ENCODE measurements around the gene SEMA4F. TPM values are rescaled to one million over a fixed set of nuclear protein-coding genes. Genes with fewer than 3 reads are reported as not detected.

SEMA4F gene
- total RNA-seq (2014; rRNA removed; shearing (Covaris generic)) (2.3 and 3.4 TPM in 2 replicates), total RNA-seq (2022) (3.3 and 4.3 TPM in 2 replicates), Bru-seq, nascent RNA (percentile 36 among the genes with signal in this experiment), BruChase-seq, experiment 1, labeled RNA remaining after a 6-hour chase (percentile 32 among the genes with signal in this experiment), BruChase-seq, experiment 2, labeled RNA remaining after a 2-hour chase (percentile 33 among the genes with signal in this experiment)
- long read RNA-seq, full-length matches to known transcripts = 4 of 7 reads
- long read RNA-seq, partial matches to known transcripts = 0 of 7 reads
- long read RNA-seq, other reads (novel, unspliced or antisense) = 3 of 7 reads

- H3K9me3 ChIP-seq (ENCODE audit: low read length) = no peaks in the 10 kb centered on the region
- H3K4me2 ChIP-seq (ENCODE audit: low read length) = peak within 1 kb of the TSS; percentile 81
- no peaks in the 10 kb centered on the region for H4K20me1 ChIP-seq (ENCODE audit: insufficient read depth, low read length)
- no peaks in the 10 kb centered on the region for H3K79me2 ChIP-seq (ENCODE audit: insufficient read depth, low read depth, low read length)
- CTCF ChIA-PET (ENCODE audit: unreplicated experiment) = no interaction called here
- no peak within 1 kb of the TSS for H3K27ac ChIP-seq (ENCODE audit: low read depth, low read length, poor library complexity, severe bottlenecking)
- POLR2A ChIA-PET = interaction anchor here (0.6 to 1.2 kb wide), 4 partner anchors 23 to 210 kb away, joined by 3 to 4 read pairs (median 3); no protein-coding TSS in a partner anchor
- no peaks in the 10 kb centered on the region for H3K36me3 ChIP-seq (ENCODE audit: insufficient read depth, low read length)
- H2AFZ ChIP-seq (ENCODE audit: low read length) = peak within 1 kb of the TSS; percentile 99
- DNase-seq (ENCODE audit: low spot score) = peak; percentile 94
- H3K4me3 ChIP-seq (ENCODE audit: low read depth, low read length, poor library complexity, severe bottlenecking) = peak within 1 kb of the TSS; percentile 72
- TF ChIP-seq CTCF (conservative IDR thresholded peaks at IDR 0.05; ENCODE audit: low read length) = no peak
- TF ChIP-seq EZH2phosphoT487 (IDR thresholded peaks at IDR 0.05; ENCODE audit: borderline replicate concordance, low read depth, low read length) = no peak
- no peaks in the 10 kb centered on the region for H3K9me2 ChIP-seq (ENCODE audit: insufficient read depth, low read length)
- BruUV-seq (replicated peaks) = no TSS peak
- intact Hi-C loops (cut with micrococcal nuclease; ENCODE audit: unreplicated experiment) = no loop called here
- peaks cover 5% of the 10 kb centered on the region for H3K4me1 ChIP-seq (ENCODE audit: insufficient read depth, low read length, poor library complexity, severe bottlenecking)
Measured at GRCh38 chr2:74653985-74654882, at the start of gene SEMA4F. Gene SEMA4F (plus strand): TSS chr2:74654247. CDS start chr2:74654377, 130 bp downstream.

DNA sequence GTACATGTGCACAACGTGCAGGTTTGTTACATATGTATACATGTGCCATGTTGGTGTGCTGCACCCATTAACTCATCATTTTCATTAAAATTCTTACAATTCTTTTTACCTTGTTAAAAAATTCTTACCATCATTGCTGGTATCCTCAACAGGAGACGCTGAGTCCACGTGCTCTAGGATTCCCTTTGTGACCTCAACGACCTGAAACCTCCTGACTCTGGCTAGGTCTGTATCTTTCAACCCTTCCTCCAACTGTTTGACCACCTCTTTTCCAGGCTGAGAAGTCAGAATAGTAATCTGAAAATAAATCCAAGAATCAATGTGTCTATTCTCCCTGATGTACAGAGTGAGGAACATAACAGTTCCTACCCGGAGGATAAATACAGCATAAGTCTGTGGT is 47.1 kb upstream of the SEMA4F start:
- POLR2A ChIA-PET = no interaction called here
- no peak for TF ChIP-seq CTCF (conservative IDR thresholded peaks at IDR 0.05; ENCODE audit: low read length)
- TF ChIP-seq EZH2phosphoT487 (IDR thresholded peaks at IDR 0.05; ENCODE audit: borderline replicate concordance, low read depth, low read length) = no peak
- Histone ChIP-seq H3K4me2 (ENCODE audit: low read length) (no peak overlapping the region), H3K9me3 (ENCODE audit: low read length) (no peaks in the 10 kb centered on the region), H3K4me3 (ENCODE audit: low read depth, low read length, poor library complexity, severe bottlenecking) (no peak overlapping the region), H4K20me1 (ENCODE audit: insufficient read depth, low read length) (no peaks in the 10 kb centered on the region), H3K79me2 (ENCODE audit: insufficient read depth, low read depth, low read length) (no peaks in the 10 kb centered on the region), H3K4me1 (ENCODE audit: insufficient read depth, low read length, poor library complexity, severe bottlenecking) (no peaks in the 10 kb centered on the region), H3K9me2 (ENCODE audit: insufficient read depth, low read length) (no peaks in the 10 kb centered on the region), H3K27ac (ENCODE audit: low read depth, low read length, poor library complexity, severe bottlenecking) (no peak overlapping the region), H2AFZ (ENCODE audit: low read length) (no peak overlapping the region), H3K36me3 (ENCODE audit: insufficient read depth, low read length) (no peaks in the 10 kb centered on the region)
- intact Hi-C loops (cut with micrococcal nuclease; ENCODE audit: unreplicated experiment) = no loop called here
- no TSS peak for BruUV-seq (replicated peaks)
- DNase-seq (ENCODE audit: low spot score) = no peak
- CTCF ChIA-PET (ENCODE audit: unreplicated experiment) = no interaction called here
